Ureter (tissue), 1 donor: ENCODE results near the gene SCTR. TPM values are rescaled to one million over a fixed set of nuclear protein-coding genes. Genes with fewer than 3 reads are reported as not detected.

Experiments used
- DNase-seq: peaks from one replicate; pipeline ENCODE4 v3.0.0-alpha.2; 2020; ENCODE audit warnings: low spot score
- total RNA-seq: library from RNA; stranded (reverse); gene quantifications from one replicate; pipeline ENCODE4 v1.2.4, GENCODE V29; 2023
- donor health status: DM: yes; HTN: yes; CAD: no.

SCTR gene
- total RNA-seq, 1 donor from 2014 or later: not detected

DNA sequence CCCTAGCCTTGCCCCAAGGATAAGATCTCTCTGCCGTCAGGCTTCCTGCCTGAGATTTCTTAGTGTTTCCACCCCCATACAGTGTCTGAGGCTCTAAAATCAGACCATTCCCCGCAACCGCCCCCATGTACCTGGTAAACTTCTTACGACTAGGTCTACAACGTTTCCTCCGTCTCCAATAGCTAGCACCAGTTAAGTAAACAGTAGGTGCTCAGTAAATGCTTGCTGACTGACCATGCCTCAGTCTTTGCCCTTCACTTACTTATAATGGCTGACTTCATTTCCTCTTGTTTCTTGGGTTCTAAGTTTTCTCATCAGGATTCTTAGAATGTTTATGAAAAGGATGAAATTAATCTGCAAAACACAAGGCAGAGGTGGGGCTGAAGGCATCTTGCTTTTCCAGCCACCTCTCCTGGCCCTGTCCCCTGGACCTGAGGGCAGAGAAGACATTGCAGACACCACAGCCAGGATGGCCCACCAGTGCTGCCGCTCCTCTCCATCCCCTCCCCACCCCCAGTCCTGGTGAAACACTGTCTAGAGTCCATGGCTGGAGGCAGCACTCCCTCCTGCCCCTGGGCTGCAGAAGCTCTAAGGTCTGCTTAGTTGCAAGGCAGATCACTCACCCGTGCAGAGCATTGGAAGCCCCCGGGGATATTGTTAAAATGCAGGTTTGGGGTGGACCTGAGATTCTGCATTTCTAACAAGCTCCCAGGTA lies 75.7 kb downstream of the SCTR start:
- DNase-seq: no peak

DNA sequence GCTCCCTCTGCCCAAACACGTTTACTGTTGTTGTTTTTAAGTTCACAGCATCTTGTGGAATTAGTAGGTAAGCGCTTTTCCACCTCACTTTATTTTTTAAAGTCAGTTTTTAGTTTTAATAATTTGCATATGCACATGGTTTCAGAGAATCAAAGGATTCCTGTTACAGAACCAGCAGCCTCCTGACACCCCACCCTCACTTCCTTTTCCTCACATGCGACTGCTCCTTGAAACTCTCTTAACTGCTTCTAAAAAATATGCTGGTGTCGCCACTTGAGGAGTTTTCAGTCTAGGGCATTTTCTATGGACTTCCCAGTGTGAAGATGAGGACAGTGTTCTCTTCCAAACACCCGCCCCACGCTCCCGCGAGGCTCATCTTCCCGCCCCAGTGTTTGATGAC lies 78.2 kb downstream of the SCTR start:
- DNase-seq: no peak

DNA sequence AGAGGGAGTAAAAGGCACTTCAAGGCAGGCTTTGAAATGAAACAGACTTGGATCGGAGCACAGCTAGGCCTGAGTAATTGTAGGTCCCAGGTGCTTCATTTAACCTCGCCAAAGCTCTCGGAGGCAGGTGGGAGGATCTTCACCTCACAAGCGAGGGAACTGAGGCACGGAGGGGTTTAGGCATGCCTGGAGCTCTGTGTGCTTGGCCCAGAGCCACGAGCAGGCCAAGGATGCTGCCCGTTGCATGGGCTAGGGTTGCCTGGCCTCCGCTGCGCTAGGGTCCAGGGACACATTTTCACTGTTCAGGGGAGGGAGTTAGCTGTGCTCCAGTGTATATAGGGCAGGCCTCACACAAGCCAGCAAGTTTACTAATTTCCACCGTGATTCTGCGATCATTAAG lies 81.4 kb downstream of the SCTR start:
- DNase-seq: no peak

DNA sequence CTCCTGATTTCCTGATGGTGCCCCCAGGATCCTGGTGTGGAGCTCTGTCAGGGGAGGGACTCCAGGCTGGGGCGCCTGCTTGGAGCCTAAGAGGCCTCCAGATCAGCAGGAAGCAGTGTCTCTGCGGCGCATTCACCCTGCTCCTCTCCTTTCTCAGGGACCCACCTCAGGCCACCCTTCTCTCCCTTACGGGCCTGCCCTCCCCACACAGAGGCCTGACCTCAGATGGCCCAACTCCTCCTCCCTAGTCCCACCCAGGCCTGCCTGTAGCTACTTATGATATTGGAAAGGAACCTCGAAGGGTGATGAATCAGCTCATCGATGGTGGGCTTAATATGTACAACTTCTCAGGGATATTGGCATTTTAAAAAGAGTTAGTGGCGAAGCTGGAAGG lies 82.1 kb downstream of the SCTR start:
- DNase-seq: no peak

DNA sequence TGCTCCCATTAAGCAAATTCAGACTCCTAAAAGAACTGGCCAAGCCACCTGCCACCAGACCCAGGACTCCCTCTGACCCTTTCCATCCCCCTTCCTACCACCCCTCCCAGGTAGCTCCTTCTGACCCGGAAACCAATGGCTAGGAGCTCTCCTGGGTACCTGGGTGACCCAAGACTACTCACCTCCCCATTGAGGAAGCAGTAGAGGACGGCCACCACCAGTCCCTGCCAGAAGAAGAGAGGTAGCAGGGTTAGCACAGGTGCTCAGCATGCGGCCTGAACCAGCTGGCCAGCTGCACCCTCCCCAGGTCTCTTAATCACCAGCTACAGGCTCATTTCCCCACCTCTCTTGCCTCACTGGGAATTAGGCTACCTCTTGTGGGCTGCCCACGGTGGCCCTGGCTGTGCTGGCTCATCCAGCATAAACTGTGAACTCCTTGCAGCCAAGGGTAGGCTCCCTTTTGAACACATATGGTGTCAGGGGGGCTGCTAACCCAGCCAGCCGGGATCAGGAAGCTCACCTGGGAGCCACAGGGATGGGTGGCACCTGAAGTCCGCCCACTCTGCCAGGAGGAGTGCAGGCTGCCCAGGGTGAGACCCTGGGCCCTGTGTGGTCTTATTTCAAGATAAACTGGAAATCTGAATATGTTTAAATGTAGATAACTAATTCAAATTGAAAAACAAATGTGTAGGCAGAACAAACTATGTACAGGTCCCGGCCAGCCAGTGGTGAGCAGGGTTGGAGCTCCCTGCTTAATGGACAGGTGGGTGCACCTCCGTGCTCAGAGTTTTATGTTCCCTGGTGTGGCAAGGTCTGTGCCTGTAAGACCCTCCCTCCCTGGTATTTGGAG lies 82.7 kb downstream of the SCTR start:
- no peak for DNase-seq

DNA sequence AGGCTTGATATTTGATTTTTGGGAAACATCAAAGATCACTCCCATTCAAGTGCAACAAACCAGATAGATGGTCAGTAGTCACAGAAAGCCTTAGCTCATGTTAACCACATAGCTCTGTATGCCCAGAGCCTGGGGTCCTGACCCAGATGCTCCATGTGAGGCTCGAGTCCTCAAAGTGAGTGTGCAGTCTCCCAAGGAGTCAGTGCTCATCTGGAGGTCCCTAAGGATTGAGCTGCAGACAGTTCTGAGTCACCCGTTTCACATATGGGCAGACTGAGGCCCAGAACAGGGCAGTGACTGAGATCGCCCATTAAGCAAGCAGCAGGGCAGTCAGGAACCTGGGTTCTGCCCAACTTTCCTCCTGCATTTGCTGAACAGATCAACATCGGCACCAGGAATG lies 83.4 kb downstream of the SCTR start:
- DNase-seq: no peak

DNA sequence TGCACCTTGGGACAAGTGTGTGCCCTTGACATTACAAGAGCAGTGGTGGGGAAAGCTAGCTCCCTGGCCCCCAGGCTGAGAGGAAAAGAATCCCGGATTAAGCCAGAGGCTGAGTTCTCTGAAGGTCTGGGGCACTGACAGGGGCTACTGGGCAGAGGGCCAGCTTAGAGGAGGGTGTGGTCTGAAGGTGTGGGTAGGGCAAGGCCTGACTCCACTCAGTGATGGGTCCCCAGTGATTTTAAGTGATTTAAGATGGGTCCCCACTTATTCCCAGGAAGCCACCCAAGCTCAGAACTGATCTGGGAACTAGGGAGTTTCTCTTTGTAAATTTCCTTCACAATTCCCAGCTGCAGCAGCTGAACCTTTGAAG lies 83.8 kb downstream of the SCTR start:
- no peak for DNase-seq

DNA sequence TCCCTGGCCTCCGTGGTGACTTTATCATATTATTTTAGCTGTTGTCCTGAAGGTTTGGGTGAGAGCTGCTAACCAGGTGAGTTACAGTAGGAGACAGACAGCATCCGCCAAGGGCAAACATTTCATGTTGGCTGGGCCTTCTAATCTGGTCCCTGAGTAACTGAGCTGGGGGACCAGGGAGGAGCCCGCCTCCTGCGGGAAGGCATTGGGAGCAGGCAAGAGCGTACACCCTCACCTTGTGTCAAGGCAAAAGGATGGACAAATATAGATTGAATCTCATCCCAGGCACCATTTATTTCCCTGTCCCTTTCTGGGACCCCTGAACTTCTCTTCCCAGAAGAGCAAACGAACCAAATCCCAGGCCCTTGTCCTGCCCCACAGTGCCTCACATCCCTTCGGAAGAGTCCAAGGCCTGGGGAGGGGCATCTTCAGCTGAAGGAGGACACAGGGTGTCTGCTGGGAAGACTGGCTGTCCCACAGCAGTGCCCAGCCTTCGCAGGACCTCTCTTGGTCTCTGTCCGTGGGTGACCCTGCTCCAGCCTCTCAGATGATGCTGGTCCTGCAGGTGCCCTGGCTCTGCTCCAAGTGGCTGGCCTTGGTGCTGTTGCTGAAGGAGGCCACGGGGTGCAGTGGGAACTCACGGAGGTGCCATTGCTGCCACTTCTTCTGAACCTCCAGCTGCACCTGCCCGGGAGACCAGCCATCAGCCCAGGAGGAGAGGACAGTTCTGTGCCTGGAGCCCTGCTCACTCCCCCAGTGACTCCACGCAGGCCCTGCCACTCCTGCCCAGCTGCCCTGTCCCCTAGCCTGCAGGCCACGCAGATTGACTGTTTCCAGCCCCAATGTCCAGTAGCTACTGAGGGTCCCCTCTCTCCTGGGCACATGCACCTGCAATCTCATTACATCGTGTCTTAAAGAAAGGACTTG lies 84.4 kb downstream of the SCTR start:
- no peak for DNase-seq

DNA sequence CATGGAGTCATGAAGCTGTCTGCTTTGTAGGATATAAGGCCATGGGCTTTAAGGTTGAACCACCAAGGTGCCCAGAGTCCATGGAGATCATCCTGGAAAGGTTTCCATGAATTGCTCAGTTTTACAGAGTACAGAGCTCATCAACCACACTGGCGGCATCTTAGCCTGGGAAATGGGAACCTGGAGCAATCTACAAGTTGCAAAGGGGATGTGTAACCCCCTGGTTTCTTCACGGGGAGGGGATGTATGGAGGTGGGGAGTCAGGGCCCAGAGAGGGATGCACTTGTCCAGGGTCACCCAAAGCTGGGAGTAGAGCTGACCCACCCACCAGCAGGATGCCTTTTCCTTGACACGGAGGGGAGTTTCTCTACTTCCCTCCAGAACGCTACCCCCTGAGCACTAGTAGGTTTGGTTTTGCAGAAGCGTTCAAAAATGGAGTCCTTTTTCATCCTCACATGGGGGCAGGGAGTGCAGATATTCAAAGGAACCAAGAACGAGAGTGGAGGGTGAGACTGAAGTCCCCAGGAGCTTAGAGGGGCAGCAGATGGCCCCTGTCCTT lies 85.5 kb downstream of the SCTR start:
- DNase-seq: no peak

DNA sequence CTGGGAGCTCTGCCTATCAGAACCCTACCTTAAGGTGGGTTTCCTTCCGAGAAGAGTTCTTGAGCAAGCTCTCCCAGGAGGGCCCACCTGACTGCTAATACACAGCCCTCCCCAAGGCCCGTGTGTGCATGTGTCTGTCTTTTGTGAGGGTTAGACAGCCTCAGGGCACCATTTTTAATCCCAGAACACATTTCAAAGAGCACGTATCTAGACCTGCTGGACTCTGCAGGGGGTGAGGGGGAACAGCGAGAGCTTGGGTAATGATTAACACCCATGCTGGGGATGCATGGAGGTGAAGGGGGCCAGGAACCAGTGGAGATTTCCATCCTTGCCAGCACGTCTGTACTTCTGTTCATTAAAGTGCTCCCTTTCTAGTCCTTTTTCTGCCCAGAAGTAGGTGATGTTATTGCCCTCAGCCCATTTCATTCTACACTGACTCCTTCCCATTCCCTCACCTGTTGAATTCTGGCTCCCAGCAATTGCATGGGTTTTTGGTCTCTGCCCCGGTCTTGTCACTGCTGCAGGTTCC lies 86.1 kb downstream of the SCTR start:
- no peak for DNase-seq

DNA sequence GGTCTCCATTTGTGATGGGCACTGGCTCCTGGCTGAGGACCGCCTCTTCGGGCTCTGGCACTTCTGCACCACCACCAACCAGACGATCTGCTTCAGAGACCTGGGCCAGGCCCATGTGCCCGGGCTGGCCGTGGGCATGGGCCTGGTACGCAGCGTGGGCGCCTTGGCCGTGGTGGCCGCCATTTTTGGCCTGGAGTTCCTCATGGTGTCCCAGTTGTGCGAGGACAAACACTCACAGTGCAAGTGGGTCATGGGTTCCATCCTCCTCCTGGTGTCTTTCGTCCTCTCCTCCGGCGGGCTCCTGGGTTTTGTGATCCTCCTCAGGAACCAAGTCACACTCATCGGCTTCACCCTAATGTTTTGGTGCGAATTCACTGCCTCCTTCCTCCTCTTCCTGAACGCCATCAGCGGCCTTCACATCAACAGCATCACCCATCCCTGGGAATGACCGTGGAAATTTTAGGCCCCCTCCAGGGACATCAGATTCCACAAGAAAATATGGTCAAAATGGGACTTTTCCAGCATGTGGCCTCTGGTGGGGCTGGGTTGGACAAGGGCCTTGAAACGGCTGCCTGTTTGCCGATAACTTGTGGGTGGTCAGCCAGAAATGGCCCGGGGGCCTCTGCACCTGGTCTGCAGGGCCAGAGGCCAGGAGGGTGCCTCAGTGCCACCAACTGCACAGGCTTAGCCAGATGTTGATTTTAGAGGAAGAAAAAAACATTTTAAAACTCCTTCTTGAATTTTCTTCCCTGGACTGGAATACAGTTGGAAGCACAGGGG lies 87.1 kb downstream of the SCTR start:
- DNase-seq: no peak

DNA sequence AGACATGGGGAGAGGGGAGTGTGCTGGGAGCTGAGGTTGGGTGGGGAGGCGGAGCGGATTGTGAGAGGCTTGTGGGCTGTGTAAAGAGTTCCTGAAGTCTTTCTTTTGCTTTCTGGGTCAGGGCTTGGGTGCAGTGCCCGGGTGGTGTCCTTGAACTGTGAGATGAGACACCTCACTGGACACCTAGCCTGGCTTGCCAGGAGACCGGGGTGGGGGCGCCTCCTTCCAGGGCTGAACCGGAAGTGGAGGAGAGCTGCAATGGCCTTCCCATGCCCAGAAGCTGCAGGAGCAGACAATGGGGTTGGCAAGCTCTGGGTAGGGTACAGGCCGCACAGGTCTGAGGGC lies 88.4 kb downstream of the SCTR start:
- no peak for DNase-seq

DNA sequence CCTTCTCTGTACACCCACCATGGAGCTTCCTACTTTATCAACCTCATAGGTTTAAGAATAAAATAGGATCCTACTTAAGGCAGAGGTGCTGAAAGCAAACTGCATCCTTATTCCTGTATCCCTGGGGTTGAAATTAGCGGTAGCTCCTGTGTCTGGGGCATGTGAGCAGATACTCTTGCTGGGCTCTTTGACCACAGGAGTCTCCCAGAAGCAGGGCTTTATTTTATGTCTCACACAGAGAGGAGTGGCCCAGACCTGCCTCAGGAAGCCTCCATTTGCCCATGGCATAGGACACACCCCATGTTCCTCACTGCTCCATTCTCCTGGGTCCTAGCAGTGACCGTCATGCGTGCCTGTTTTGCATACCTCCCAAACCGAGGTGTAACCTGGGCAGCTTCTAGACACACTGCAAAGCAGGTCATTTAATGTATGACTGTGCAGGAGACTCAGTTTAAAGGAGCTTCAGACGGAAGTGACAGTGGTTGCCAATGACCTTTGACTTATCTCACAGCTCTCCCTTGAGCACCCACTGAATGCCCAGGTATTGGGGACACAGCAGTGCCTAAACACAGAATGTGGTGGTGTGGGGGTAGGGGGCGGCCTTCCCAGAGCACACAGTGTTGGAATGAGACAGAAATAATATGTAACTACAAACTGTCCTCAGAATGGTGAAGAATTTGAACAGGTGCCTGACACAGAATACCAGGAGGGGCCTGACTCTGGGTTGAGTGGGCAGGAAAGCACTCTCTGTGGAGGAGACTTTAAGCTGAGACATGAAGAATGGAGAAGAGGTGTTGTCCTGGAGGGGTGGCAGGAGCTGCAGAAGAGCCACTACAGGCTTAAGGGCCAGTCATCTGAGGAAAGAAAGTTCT lies 89.0 kb downstream of the SCTR start:
- no peak for DNase-seq

DNA sequence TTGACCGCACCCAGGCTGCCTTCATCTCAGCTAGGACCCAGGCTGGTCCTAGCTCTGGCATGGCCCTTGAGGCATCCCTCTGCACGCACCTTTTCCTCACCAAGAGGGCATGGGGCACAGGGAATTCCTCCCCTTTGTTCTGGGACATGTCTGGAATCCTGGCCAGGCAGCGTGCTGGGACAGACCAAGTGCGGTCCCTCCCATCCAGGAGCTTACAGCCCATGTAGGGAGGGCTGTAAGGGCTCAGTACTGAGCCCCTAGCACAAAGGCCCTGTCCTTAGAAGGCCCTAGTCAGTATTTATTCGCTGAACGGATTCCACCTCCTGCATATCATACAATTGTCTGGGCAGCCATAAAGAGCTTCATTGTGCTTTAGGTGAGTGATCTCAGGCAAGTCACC lies 89.6 kb downstream of the SCTR start:
- no peak for DNase-seq

DNA sequence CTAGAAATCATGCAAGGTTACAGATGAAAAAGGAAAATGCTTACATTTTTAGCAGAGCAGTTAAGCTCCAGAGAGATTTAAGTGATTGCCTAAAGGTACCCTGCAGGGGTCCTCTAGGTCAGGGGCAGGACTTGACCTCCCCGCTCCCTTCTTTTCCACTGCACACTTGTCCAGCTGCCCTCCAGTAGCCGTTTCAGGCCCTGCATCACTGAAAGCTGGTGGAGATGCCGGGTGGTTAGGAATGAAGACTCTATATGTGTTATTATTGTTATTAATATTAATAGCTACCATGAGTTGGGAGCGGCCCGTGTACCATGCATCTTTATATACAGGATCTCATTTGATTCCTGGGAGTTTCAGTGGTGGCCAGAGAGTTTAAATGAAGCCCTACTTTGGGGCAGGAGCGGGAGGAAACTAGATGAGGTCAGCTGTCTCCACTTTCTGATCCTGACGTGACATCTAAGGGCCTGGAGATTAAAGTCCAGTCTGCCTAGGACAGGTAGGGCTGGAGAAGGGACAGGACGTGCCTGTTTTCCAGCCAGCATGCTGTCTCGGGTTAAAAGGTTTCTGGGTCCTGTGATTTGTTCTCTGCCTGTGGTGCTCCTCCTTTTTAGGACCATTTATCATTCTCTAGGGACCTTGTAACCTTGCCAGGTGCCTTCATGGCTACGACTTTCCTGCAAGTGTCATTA lies 90.5 kb downstream of the SCTR start:
- DNase-seq: no peak

DNA sequence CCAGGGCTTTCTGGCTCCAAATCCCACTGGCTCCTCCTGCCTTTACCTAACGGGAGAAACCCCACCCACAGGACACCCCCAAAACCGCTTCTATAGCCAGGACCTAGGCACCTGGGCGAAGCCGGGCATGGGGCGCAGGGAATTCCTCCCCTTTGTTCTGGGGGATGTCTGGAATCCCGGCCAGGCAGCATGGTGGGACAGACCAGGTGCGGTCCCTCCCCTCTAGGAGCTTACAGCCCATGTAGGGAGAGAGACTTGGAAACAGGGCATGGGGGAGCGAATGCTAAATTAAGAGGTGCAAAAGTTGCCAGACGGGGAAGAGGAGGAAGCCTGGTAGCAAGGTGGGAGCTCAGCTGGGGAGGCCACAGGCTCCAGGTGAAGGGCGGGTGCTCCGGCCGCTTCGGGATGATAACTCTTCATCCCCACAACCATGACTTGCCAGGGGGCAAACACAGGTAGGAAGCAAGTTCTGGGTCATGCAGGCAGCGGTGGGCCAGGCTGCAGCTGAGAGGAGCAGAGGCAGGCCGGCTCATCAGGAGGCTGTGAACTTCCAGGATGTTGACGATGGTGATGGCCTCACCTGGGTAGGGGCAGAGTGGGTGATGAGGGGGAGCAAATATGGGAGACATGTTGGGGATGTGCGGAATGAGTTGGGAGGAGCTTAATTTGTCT lies 91.3 kb downstream of the SCTR start:
- DNase-seq: no peak

DNA sequence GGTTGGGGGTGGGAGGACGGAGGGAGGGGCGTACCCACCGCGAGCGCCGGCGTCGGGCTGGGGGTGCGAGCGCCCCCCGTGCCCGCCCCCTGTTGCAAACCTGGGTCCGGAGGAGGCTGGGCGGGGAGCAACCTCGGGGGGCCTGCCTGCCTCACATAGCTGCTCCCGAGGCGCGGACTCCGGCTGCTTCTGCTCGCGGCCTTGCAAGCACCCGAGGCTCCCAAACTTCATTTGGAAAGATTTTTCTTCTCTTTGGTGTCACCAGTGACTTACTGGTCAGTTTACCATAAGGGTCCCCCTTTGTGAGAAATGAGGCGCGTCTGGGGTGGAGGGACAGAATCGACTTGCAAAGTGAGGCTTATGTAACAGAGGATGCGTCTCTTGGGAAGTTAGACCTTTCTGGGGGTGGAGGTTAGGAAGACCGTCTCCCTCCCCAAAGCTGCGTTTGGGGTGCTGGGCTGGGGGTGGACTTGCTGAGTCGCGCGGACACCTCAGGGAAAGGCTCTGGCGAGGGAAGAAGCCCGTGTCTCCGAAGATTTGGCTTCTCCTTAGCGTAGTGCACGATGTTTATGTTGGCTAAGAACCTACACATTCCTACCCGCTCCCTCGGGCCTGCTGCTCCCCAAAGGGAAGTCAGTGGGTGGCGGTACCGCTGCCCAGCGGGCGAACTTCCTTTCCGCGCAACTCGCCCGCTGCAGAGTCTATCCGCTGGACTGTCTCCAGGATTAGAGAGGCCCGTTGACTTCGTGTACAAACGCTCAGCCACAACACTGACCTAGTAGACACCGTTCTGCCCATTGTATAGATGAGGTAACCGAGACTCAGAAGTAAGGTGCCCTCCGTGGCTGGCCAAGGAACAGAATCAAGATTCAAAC lies 92.1 kb downstream of the SCTR start:
- peak; percentile 42 for DNase-seq
